GM18511 (cell line): ENCODE results near the gene PSG3.
"Not testable (repeated sequence)": the region's sequence is repeated elsewhere in the genome, so short reads cannot be mapped to it uniquely, and the experiment has no call there.

Source experiments
- ATAC-seq: cut with Tn5 transposase; IDR thresholded peaks from one replicate; pipeline ENCODE4 v1.9.1; 2021; ENCODE audit warnings: mild to moderate bottlenecking, moderate library complexity; ENCODE audit not compliant: unreplicated experiment

PSG3 gene

GRCh38 chr19:42740381-42740780, at the start of gene PSG3:
PSG3 (minus strand) TSS chr19:42740481; CDS start chr19:42740384, 97 bp downstream.
- ATAC-seq, result not testable (repeated sequence)

GRCh38 chr19:42788766-42789165, 48.5 kb upstream of the PSG3 start:
- not testable (repeated sequence) for ATAC-seq

GRCh38 chr19:42787766-42788165, 47.5 kb upstream of the PSG3 start:
- ATAC-seq, result not testable (repeated sequence)

- not testable (repeated sequence) for ATAC-seq
Measured at GRCh38 chr19:42776750-42777612, 36.7 kb upstream of the PSG3 start.

- ATAC-seq, result not testable (repeated sequence)
Measured at GRCh38 chr19:42774510-42775158, 34.4 kb upstream of the PSG3 start.

DNA sequence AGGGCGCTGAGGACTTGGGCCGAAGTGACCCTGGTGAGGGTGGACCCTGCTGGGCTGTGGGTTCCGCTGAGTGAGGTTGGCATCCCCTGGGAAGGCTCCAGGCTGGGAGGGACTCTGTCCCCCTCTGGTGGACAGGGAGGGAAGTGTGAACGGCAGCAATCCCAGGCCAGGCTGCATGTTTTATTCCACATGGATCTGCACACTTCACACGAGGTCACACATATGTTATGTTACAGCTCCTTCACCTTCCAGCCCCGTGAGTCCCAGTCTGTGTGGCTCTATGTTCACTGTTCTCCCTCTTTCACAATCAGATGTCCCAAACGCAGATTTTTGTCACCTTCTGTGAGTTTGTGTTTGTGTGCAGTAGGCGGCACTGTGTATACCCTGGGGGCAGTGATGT, 27.0 kb upstream of the PSG3 start:
- ATAC-seq, result not testable (repeated sequence)

- not testable (repeated sequence) for ATAC-seq
Measured at GRCh38 chr19:42766871-42767270, 26.6 kb upstream of the PSG3 start.

DNA sequence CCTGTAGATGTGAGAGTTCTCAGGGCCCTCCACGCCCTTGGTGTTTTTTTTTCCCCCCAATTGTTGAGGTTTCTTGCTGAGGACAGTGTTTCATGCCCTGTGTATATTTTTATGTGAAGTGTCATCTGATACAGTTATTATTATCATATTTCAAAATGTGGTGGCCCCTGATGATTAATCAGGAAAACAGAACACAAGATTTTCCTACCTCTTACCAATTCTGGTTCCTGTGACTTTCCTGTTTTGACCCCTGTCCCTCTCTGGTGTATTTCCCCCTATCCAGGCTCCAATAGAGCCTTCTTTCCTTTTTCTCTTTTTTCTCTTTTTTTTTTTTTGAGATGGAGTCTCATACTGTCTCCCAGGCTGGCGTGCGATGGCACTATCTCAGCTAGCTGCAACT, 24.6 kb upstream of the PSG3 start:
- no peak for ATAC-seq

- ATAC-seq, result no peak
Measured at GRCh38 chr19:42762789-42763188, 22.5 kb upstream of the PSG3 start.

DNA sequence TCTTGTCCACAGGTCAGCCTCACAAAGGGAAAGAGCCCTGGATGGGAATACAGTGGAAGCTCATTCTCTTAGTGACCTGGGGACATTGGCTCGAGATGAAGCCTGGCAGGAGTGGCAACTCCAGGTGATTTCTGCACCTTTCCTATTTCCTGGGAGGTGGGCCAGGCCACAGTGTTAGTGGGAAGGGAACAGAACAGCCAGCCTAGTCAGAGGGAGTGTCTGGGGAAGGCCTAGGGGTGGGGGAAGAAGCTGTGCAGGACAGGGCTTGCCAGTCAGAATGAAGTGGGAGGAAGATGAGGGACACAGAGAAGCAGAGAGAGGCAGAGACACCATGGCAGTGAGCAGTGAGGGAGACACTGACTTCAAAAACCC, 21.6 kb upstream of the PSG3 start:
- not testable (repeated sequence) for ATAC-seq

- ATAC-seq, result not testable (repeated sequence)
Measured at GRCh38 chr19:42760954-42761923, 21.0 kb upstream of the PSG3 start.

DNA sequence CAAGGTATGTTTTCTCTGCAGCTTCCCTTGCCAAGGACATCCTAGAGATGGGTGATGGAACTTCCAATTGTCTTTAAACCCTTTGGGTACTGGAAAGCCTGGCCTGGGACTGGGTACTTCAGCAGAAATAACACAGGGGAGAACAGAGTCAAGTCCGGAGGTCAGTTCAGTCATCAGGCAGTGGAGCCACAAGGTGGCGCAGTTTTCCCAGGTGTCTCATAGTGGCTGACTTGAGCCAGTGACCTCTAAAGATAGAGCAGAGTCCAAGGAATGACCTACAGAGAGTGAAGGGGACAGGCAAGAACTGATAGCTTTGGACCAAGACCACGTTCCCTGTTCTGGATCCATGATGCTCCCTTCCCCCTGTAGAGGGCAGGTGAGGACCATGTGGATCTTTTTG, 18.4 kb upstream of the PSG3 start:
- not testable (repeated sequence) for ATAC-seq

- not testable (repeated sequence) for ATAC-seq
Measured at GRCh38 chr19:42752246-42752645, 12.0 kb upstream of the PSG3 start.

DNA sequence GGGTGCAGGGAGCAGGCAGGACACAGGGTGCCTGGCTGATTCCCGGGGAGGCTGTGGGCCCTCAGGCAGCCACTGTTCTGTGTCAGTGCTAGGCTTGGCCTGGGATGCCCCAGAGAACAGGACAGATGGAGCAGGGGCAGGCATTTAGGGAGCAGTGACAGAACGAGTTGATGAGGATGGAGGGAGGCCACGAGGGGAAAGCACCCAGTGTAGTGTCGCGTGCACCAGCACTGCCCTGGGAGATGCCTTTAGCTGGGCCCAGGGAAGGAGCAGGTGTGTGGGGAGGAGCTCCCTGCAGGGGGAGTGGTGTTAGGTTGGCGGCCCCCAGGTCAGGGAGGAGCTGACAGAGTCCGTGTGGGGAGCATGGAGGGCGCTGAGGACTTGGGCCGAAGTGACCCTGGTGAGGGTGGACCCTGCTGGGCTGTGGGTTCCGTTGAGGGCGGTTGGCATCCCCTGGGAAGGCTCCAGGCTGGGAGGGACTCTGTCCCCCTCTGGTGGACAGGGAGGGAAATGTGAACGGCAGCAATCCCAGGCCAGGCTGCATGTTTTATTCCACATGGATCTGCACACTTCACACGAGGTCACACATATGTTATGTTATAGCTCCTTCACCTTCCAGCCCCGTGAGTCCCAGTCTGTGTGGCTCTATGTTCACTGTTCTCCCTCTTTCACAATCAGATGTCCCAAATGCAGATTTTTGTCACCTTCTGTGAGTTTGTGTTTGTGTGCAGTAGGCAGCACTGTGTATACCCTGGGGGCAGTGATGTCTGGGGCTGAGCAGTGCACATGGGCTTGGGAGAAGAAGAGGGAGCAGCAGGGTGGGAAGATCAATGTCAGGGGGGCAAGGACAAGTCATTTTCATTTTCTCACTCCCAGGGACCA, 1.7 kb upstream of the PSG3 start:
- ATAC-seq, result not testable (repeated sequence)

DNA sequence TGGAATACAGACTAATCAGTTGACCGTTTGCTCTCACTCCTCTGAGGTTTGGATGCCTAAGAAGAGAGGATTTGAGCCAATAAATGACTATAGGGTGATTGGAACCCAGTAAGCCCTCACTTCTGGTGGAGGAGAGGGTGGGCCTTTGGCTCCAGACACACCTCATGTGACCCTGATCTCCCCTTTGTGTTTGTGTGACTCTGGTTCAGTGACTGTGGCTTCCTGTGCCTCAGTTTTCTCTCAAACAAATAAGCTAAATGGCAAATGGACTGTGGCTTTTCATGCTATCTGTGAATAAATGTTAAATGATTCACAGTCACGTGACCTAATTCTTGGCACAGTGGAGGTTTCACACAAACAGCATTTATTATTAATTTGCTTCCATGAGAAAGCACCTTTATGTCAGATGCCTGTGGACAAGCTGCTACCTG, 2.7 kb downstream of the PSG3 start:
- not testable (repeated sequence) for ATAC-seq

DNA sequence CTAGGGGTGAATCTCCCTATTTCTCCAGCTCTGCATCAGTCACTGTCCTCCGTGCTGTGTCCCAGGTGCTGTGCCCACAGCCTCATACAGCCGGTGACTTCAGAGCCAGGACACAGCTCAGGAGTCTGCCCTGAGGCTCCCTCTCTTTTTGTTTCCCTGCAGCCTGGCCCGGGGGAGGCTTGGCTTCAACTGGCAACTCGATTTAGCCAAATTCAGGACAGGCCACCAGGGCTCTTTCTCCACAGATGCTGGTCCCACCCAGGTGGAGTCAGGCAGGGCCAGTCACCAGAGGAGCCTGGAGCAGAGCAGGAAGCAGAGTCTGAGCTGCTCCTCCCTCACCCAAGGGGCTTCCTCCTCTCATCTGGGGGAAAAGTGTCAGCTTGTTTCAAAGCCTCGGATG, 11.9 kb downstream of the PSG3 start:
- ATAC-seq, result not testable (repeated sequence)

DNA sequence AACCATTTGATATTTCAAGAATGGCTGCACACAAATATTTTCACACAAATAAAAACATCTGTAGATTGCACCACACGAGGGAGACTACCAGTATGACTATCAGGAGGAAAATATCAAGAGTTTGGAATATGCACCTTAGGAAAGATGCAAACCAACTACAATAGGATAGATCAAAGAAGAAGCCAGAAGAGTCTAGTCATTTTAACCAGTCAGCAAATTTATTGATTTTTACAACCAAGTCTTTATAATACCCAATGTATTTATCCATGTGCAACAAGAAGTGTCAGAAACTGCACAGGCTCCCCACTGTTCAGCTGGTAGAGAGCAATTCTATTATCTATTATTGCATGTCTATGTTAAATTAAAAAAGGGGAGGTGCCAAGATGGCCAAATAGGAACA, 26.3 kb downstream of the PSG3 start:
- ATAC-seq, result not testable (repeated sequence)

DNA sequence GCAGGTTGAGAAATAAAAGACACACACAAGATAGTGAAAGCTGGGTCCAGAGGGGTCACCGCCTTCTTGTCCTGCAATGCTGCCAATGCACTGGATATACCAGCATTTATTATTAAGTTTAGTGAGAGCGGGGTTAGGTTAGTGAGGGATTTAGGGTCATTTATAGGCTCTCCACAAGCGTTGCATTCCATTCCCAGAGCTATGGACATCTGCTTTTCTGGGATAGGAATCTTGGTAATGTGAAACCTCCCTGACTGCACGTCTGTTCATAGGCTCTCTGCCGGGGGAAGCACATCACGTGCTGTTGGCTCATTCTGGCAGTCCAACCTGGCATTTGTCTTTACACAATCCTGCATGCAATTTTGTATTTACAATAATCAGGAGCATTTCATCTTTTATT, 27.5 kb downstream of the PSG3 start:
- not testable (repeated sequence) for ATAC-seq

- not testable (repeated sequence) for ATAC-seq
Measured at GRCh38 chr19:42710986-42711385, 29.3 kb downstream of the PSG3 start.

DNA sequence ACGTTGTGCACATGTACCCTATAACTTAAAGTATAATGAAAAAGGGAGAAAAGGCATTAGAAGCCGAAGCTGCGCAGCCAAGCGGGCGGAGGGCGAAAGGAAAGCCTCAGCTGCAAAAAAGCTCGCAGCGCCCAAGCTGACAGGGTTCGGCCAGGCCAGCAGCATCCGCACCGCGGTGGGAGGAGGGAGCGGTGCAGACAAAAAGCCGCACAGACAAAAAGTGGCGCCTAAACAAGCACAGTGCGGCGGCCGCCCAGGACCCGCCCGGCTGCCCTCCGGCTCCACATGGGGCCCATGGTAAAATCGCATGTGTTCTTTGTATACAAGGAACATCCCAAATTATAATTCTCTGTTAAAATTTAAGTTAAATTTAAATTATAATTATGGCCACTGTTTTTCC, 42.4 kb downstream of the PSG3 start:
- ATAC-seq, result no peak
